Activated CD8-positive, alpha-beta T cell treated with anti-CD3 and anti-CD28 coated beads for 36 hours (primary cell): ENCODE data around the gene SRRM2. TPM values are rescaled to one million over a fixed set of nuclear protein-coding genes. Genes with fewer than 3 reads are reported as not detected.

Experiments used
- ATAC-seq: fragments of 200-7000 bp; cut with Tn5 transposase; one replicate; pipeline ENCODE4 v1.10.0; 2021; ENCODE audit warnings: mild to moderate bottlenecking, moderate library complexity
- CTCF ChIA-PET: fragments of 350-600 bp; sonication (Branson Sonifier 250); formaldehyde crosslinking; loops from one replicate; lab custom pipeline; 2021; ENCODE audit warnings: antibody characterized with exemption; lab: Charles Lee
- POLR2A ChIA-PET: fragments of 350-600 bp; sonication (Branson Sonifier 250); formaldehyde crosslinking; loops from one replicate; lab custom pipeline; 2021; ENCODE audit warnings: antibody characterized with exemption; lab: Charles Lee
- DNase-seq: peaks from one replicate; pipeline ENCODE4 v3.0.0-alpha.2; 2020
- H3K27ac Mint-ChIP-seq: one replicate; pipeline ENCODE4 v1.8.0; 2021; ENCODE audit warnings: mild to moderate bottlenecking, mixed read lengths
- H3K27me3 Mint-ChIP-seq: one replicate; pipeline ENCODE4 v1.8.0; 2021; ENCODE audit warnings: mixed read lengths
- H3K36me3 Mint-ChIP-seq: one replicate; pipeline ENCODE4 v1.8.0; 2021; ENCODE audit warnings: low read depth, mixed read lengths
- H3K4me1 Mint-ChIP-seq: one replicate; pipeline ENCODE4 v1.8.0; 2021; ENCODE audit warnings: low read depth, mixed read lengths
- H3K4me3 Mint-ChIP-seq: one replicate; pipeline ENCODE4 v1.8.0; 2021; ENCODE audit warnings: mild to moderate bottlenecking, moderate library complexity, mixed read lengths
- H3K9me3 Mint-ChIP-seq: one replicate; pipeline ENCODE4 v1.8.0; 2021; ENCODE audit warnings: mixed read lengths
- CTCF ChIP-seq: fragments of 200-600 bp; IDR thresholded peaks from one replicate; pipeline ENCODE4 v1.8.0; 2022; ENCODE audit warnings: antibody characterized with exemption, mild to moderate bottlenecking
- intact Hi-C: fragments of 100-400 bp; cut with micrococcal nuclease; formaldehyde crosslinking; loops from one replicate; pipeline ENCODE4 v1.10.0; 2022
- total RNA-seq, 2 experiments: library from RNA; stranded (reverse); gene quantifications; one replicate each; pipeline ENCODE4 v1.2.3, GENCODE V29; 2021

The SRRM2 gene
- total RNA-seq, 2 experiments from 2014 or later: 518 to 561 TPM

GRCh38 chr16:2739625-2740430 lies 12.6 kb upstream of the SRRM2 start:
- ChIA-PET POLR2A (interaction anchor here (1.0 to 1.3 kb wide), 2 partner anchors 11 to 12 kb away, joined by 3 read pairs; no protein-coding TSS in a partner anchor), CTCF (no interaction called here)
- DNase-seq (no peak), ATAC-seq (no peak)
- Mint-ChIP-seq H3K27me3 (no peaks in the 10 kb centered on the region), H3K9me3 (no peaks in the 10 kb centered on the region), H3K4me3 (no peak overlapping the region), H3K4me1 (no peaks in the 10 kb centered on the region), H3K36me3 (no peaks in the 10 kb centered on the region), H3K27ac (no peak overlapping the region)
- intact Hi-C loops: no loop called here
- no peak for TF ChIP-seq CTCF

GRCh38 chr16:2740476-2740875 lies 12.0 kb upstream of the SRRM2 start:
- intact Hi-C loops: no loop called here
- POLR2A ChIA-PET: interaction anchor here (1.0 to 1.3 kb wide), 2 partner anchors 11 kb away, joined by 3 read pairs; no protein-coding TSS in a partner anchor
- CTCF ChIA-PET: no interaction called here
- no peaks in the 10 kb centered on the region for H3K4me1 Mint-ChIP-seq
- H3K4me3 Mint-ChIP-seq: no peak overlapping the region
- no peaks in the 10 kb centered on the region for H3K27me3 Mint-ChIP-seq
- no peak overlapping the region for H3K27ac Mint-ChIP-seq
- H3K9me3 Mint-ChIP-seq: no peaks in the 10 kb centered on the region
- no peaks in the 10 kb centered on the region for H3K36me3 Mint-ChIP-seq
- TF ChIP-seq CTCF: no peak
- DNase-seq (no peak), ATAC-seq (no peak)

GRCh38 chr16:2741168-2741567 lies 11.3 kb upstream of the SRRM2 start:
- no peaks in the 10 kb centered on the region for H3K27me3 Mint-ChIP-seq
- ChIA-PET CTCF (no interaction called here), POLR2A (interaction anchor here (0.6 to 1.3 kb wide), 5 partner anchors 10 to 25 kb away, joined by 3 read pairs; partner anchors contain the start of gene SRRM2)
- H3K36me3 Mint-ChIP-seq: no peaks in the 10 kb centered on the region
- no peak for ATAC-seq
- TF ChIP-seq CTCF: no peak
- H3K4me1 Mint-ChIP-seq: no peaks in the 10 kb centered on the region
- DNase-seq: no peak
- intact Hi-C loops: no loop called here
- H3K27ac Mint-ChIP-seq: no peak overlapping the region
- no peak overlapping the region for H3K4me3 Mint-ChIP-seq
- H3K9me3 Mint-ChIP-seq: no peaks in the 10 kb centered on the region

- DNase-seq: no peak
- Mint-ChIP-seq H3K27me3 (no peaks in the 10 kb centered on the region), H3K4me3 (no peak overlapping the region), H3K4me1 (no peaks in the 10 kb centered on the region), H3K36me3 (no peaks in the 10 kb centered on the region), H3K9me3 (no peaks in the 10 kb centered on the region), H3K27ac (no peak overlapping the region)
- intact Hi-C loops: no loop called here
- CTCF ChIA-PET: no interaction called here
- POLR2A ChIA-PET: interaction anchor here (1.0 to 1.1 kb wide), 4 partner anchors 9 to 24 kb away, joined by 3 to 5 read pairs (median 3); partner anchors contain the start of gene SRRM2
- no peak for ATAC-seq
- TF ChIP-seq CTCF: no peak
Measured at GRCh38 chr16:2742323-2743006, 10.0 kb upstream of the SRRM2 start.
